ENCODE measurements around the gene TTC33.
A peak's percentile ranks its signal among the peaks of the same experiment; 100 is the strongest.
"Not testable (repeated sequence)": the region's sequence is repeated elsewhere in the genome, so short reads cannot be mapped to it uniquely, and the experiment has no call there.

The TTC33 gene

DNA sequence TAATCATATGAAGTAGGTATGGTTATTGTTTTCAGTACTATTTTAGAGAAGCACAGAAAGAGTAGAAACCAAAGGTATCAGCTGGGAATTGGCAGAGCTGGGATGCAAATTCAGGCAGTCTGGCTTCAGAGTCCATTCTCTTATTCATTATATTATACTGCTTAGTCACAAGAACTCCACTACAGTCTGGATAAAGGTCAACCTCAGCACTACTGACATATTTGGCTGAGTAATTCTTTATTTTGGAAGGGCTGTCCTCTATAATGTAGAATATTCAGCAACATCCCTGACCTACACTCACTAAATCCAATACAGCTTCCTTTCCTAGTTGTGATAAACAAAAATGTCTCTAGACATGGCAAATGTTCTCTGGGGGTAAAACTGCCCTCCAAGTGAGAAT lies 38.5 kb downstream of the TTC33 start:
- peak; percentile 31 for DNase-seq (ENCODE audit: low read depth)

DNA sequence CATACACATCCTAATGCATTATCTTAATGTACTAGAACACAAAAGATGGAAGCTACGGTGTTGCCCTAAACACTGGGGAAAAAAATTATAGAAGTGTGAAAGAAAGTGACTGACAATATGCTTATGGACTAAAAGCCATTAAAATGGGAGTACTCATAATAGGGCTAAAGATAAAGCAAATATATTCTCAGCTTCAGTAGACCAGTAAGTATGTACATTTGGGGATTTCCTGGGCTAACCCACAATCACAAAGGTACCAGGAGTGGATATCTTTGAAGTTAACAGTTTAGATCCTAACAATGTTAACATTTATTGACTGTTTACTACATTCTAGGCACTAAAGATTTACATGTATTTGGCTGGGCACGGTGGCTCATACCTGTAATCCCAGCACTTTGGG lies 39.2 kb downstream of the TTC33 start:
- DNase-seq (ENCODE audit: low read depth) = no peak

DNA sequence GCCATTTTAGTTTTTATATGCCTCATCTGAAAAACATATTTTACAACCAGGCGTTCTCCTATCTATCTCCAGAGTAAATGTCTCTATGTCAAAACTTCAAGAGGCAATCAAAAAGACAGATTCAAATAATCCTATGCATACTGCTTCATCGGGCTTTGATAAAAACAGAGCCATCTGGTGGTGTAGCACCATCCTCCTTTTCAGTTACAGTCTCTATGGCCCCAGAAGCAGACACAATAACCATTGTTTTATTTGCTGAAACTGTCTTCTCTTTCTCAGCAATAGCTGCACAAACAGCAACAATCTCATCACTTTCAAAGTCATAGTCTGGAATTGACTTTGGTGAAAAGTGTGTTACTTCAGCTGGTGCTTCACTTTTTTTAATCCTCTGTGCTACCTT lies 39.8 kb downstream of the TTC33 start:
- DNase-seq (ENCODE audit: low read depth) = no peak

DNA sequence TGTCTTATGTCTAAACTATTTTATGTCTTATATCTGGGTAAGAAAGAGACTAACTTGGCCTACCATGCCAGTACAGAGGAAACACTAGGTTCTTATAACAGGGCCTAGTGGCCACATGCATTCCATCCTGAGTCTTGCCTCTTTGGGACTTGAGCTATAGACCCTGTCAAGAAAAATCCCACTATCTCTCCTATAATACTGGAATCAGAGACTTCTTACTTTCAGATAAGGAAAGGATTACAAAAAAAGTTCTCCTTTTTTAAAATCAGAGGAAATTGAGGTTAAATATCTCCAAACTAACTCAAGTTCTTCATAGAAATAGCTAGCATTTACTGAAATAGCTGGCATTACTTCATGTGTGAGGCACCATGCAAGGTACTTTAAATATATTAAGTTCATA lies 41.8 kb downstream of the TTC33 start:
- no peak for DNase-seq (ENCODE audit: low read depth)

DNA sequence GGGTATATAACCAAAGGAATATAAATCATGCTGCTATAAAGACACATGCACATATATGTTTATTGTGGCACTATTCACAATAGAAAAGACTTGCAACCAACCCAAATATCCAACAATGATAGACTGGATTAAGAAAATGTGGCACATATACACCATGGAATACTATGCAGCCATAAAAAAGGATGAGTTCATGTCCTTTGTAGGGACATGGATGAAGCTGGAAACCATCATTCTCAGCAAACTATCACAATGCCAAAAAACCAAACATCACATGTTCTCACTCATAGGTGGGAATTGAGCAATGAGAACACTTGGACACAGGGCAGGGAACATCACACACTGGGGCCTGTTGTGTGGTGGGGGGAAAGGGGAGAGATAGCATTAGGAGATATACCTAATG lies 45.2 kb downstream of the TTC33 start:
- DNase-seq (ENCODE audit: low read depth) = not testable (repeated sequence)

DNA sequence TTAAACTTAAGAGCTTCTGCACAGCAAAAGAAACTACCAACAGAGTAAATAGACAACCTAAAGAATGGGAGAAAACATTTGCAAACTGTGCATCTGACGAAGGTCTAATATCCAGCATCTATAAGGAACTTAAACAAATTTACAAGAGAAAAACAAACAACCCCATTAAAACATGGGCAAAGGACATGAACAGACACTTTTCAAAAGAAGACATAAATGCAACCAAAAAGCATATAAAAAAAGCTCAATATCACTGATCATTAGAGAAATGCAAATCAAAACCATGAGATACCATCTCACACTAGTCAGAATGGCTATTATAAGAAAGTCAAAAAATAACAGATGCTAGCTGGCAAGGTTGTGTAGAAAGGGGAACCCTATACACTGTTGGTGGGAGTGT lies 50.3 kb downstream of the TTC33 start:
- DNase-seq (ENCODE audit: low read depth) = not testable (repeated sequence)

DNA sequence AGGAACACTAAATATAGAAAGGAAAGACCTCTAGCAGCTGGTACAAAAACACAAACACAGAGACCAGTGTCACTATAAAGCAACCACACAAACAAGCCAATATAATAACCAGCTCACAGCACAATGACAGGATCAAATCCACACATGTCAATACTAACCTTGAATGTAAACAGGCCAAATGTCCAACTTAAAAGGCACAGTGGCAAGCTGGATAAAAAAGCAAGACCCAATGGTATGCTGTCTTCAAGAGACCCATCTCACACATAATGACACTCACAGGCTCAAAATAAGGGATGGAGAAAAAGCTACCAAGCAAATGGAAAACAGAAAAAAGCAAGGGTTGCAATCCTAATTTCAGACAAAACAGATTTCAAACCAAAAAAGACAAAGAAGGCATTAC lies 53.7 kb downstream of the TTC33 start:
- DNase-seq (ENCODE audit: low read depth) = not testable (repeated sequence)

DNA sequence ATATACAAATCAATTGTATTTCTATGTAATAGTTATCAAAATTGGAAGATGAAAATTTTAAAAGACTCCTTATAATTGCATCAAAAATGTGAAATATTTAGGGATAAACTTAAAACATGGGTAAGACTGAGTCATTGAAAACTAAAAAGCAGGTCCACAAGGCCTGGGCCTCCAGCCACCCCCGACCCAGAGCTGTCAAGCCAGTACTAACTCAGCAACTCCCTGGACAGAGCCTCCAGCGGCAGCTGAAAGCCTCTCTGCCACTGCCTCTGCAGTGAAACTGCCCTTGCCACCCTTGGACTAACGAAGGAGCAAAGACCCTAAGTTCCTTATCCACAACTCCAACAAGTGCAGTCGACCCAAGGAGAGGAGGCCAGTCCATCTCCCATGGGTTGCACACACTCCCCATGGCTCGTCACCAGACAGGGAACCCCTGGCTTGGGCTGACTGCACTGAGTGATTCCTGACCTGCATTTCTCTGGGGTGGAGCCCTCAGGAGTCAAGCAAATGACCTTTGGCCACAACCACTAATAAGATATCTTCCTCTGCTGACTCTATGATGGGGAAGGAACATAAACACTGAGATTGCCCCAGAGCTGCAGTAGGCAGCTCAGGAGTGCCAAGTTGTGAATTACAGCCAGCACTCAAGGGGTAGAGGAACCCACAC lies 55.5 kb downstream of the TTC33 start:
- no peak for DNase-seq (ENCODE audit: low read depth)

DNA sequence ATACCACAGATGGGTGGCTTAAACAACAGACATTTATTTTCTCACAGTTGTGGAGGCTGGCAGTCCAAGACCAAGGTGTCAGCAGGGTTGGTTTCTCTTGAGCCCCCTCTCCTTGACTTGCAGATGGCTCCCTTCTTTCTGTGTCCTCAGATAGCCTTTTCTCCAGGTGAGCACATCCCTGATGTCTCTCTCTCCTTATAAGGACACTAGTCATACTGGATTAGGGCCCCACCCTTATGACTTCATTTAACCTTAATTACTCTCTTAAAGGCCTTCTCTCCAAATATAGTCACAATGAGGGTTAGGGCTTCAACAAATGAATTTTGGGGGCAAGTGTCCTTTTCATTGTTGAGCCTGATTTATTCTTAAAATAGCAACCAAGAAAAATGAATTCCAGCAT lies 61.3 kb downstream of the TTC33 start:
- no peak for DNase-seq (ENCODE audit: low read depth)

DNA sequence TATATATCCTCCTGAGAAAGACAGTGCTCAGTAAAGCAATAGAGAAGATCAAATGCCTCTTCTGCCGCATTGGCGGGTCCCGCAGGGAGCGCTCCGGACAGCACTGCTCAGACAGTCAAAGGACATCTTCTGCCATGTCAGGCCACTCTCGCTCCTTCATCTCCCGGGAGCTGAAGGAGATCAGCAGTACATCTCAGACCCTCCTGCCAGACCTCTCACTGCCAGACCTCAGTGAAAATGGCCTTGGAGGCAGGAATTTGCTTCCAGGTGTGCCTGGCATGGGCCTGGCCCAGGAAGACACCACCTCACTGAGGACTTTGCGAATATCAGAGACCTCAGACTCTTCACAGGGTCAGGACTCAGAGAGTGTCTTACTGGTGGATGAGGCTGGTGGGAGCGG lies 63.9 kb downstream of the TTC33 start:
- no peak for DNase-seq (ENCODE audit: low read depth)

DNA sequence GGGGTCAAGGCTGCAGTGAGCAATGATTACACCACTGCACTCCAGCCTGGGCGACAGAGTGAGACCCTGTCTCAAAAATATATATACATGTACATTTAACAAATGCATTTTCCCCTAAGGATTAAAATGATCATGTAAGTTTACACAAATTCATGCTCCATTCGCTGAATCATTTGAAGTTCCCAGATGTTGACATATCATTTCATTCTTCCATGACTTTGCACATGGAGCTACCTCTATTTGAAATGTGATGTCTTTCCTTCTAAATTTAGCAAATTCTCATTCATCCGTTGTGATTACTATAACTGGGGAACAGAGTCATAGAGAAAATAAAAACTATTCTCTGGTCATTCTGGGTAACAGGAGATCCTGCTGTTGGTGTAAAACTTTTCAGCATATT lies 65.5 kb downstream of the TTC33 start:
- DNase-seq (ENCODE audit: low read depth) = no peak

DNA sequence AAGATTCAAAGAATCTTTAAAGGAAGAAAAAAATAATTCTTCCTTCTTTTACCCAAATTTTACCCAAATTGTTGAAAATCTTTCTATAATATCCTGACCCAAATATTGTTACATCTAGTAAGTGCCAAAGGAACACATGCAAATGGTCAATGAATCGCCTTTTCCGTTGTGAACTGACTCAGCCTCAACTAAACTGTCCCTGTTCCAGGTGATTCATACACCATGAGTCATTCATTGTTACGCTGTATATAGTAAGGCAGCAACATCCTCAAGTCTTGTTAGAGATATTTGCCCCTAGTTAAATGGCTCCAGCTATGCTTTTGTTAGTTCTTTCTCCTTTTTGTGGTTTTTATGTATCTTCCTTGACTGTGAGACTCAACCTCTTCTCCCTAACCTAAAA lies 66.3 kb downstream of the TTC33 start:
- peak; percentile 90 for DNase-seq (ENCODE audit: low read depth)

DNA sequence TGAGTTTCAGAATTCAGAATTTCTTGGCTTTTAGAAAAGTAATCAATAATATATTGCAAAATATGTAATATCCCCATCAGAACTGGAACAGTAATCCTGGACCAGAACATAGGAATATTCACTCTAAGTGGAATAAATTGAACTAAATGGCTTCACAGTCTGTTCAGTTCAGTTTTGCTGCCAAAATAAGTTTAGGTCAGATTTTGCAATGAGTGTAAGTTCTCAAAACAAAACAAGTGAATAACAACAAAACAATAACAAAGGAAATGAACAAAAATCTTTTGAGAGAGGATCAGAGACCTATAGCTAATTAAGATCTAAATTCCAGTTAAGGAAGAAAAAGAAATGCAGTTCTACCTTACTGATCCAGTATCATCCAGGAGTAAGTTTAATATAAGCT lies 66.8 kb downstream of the TTC33 start:
- no peak for DNase-seq (ENCODE audit: low read depth)

DNA sequence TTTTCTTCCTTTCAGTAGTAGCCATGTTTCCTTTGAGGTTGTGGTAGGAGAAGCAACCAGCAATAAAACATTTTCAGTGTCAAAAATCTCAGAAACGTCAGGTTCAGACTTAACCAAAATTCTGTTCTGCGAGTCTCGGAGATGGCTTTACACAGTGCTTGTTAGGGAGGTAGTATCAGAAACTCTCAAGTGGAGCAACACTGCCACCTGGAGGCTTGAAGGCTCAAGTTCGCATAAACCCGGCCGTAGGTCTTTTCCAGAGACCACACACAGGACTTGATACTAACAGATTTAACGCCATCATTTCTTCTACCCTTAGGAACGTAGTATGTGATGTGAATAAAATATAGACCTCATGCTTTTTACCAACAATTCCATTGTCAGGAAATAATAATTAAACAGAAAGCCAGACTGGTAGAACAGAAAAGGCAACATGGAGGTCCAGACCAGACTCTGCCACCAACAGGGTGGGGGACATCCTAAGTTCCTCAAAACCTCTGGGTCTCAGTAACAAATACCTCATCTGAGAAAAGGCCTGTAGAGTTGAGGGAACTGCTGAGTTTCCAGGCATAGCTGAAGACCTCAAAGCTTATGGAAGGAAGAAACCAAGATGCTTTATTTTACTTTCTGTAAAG lies 67.5 kb downstream of the TTC33 start:
- peak; percentile 79 for DNase-seq (ENCODE audit: low read depth)

DNA sequence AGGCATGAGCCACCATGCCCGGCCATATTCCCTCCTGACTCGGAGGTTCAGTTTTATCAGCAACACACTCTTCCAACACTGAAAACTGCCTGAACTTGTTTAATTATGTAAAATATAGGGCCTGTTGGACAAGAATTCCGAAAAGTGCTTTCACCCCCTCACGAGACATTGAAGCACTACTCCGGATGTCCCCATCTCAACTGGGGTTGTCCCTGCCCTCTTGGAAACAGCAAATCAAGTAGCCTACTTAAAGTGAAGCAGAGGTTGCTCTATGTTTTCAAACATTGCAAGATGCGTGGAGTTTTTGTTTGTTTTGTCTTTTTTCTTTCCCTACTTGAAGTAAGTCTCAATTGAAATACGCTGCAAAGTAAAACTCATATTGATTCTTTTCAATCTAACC lies 68.4 kb downstream of the TTC33 start:
- no peak for DNase-seq (ENCODE audit: low read depth)

DNA sequence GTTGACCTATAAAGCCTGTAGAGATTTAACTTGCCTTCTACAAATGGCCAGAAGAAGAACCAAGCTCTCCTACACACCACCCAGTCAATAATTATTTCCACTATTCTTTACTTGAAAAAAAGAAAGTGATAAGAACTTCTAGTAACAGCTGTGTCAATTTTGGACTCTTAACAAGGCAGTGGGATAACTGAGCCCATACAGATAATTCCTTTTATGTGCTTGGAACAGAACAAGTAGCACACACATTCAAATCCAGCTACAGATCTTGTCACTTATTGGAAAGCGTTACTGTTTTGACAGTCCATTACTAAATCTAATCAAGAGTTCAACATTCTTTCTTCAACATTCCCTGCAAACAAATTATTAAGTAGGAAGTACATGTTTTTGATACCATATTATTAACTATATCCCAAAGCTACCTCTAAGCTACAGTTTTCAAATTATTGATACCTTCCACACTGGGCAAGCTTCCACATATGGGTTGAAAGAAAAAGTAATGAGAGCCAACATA lies 69.7 kb downstream of the TTC33 start:
- DNase-seq (ENCODE audit: low read depth) = no peak

DNA sequence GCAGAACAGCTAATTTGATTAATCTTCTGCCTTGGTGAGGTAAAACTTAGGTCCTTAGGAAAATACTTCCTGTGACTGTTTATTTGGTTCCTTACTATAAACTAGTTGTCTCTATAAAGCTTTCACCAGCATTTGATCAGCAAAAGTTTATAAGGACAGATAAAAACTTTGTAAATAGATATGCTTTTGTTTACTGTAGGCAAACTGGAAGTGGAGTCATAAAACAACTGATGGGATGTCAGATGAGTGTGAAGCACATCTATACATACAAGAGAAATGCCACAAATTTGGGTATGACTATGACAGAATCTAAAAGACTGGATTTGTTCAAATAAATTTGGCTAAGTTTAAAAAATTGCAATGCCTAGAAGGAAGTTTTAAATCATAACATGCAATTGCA lies 70.6 kb downstream of the TTC33 start:
- no peak for DNase-seq (ENCODE audit: low read depth)

DNA sequence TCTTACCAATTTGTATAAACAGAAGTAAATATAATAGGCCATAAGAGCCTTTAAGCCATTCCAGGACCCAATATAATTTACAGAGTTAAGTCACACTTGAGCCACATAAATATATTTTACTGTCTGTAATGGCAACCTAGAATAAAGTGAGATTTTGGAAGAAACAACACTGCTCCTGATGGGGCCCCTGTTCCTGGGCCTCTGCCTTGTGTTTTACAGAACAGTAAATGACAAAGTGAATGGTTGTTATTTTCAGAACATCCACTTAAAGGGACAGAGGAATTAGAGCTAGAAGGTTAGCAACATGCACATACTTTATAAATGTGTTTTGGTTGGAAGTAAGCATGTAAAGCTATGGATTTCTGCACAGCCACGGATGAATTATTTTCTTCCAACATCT lies 72.5 kb downstream of the TTC33 start:
- DNase-seq (ENCODE audit: low read depth) = no peak

DNA sequence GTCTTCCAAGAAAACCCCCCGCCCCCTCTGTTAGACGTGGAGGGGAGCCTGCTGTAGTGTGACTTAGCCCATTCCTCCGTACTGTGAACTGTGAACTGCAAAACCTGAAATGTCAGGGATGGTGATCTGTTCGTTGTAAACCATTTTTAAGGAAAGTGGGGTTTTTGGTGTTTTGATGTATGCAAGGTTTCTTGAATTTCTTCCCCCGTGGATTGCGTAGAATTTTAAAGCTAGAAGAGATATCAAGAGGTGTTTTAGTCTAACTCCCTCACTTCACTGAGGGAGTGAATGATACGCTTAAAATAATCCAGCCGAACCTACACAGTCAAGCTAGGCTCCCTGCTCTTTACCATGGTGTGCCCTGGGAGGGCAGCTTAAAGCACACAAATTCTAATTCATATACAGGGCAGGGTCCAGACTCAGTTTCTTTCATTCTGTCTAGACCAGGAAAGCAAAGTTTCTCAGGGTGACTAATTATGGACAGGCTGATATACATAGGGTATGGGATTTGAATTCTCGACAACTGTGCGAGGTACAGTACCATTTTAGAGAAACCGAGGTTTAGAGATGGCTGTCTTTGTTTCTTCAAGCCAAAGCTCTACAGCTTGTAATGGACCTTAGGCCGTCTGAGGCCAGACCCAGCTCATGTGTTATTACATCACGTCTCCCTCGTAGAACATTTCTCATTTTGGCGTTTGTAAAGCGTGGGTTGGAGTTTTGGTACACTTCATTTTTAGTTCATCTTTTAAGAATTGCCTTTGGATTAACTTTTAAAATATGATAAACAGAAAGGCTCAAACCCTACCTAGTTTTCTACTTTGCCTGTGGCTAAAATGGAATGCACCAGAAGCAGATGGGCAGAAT lies 73.4 kb downstream of the TTC33 start:
- DNase-seq (ENCODE audit: low read depth) = peak; percentile 81

DNA sequence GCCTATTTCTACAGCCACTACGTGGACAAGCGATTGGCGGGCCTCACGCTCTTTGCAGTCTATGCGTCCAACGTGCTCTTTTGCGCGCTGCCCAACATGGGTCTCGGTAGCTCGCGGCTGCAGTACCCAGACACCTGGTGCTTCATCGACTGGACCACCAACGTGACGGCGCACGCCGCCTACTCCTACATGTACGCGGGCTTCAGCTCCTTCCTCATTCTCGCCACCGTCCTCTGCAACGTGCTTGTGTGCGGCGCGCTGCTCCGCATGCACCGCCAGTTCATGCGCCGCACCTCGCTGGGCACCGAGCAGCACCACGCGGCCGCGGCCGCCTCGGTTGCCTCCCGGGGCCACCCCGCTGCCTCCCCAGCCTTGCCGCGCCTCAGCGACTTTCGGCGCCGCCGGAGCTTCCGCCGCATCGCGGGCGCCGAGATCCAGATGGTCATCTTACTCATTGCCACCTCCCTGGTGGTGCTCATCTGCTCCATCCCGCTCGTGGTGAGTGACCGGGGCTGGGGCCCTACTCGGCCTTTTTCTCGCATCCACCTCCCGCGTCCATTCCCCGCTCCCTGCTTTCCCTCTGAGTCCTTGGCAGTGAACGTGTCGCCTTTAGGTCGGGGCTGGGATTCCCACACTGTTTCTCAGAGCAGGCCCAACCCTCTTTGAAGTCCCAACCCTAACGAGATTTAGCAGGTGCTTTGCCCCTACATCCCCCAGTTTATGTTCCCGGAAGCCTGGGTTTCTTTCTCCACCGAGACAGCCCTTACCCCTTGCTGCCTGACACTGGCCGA lies 74.2 kb downstream of the TTC33 start:
- DNase-seq (ENCODE audit: low read depth) = peak; percentile 16

DNA sequence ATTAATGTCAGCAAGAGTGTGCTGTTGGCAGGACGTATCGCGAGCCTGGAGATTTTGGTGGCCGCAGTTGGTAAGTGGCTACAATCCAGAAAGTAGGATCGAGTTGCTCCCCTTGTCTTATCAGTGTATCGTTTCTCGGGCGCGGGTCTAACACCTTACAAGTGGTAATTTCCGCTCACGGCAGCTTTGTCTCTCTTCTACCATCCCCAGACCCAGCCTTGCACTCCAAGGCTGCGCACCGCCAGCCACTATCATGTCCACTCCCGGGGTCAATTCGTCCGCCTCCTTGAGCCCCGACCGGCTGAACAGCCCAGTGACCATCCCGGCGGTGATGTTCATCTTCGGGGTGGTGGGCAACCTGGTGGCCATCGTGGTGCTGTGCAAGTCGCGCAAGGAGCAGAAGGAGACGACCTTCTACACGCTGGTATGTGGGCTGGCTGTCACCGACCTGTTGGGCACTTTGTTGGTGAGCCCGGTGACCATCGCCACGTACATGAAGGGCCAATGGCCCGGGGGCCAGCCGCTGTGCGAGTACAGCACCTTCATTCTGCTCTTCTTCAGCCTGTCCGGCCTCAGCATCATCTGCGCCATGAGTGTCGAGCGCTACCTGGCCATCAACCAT lies 74.9 kb downstream of the TTC33 start:
- DNase-seq (ENCODE audit: low read depth) = no peak

All from amniotic epithelial cell (primary cell).